H1 (cell line): ENCODE measurements around the gene PGPEP1. TPM values are rescaled to one million over a fixed set of nuclear protein-coding genes. Genes with fewer than 3 reads are reported as not detected.

ENCODE experiments used
- BACH1 ChIP-seq: IDR thresholded peaks from 2 replicates; pipeline ENCODE4 v1.6.1; 2012; ENCODE audit warnings: low read length, improper control_type of control experiment
- BRCA1 ChIP-seq: IDR thresholded peaks from 2 replicates; pipeline ENCODE4 v1.6.1; 2012; ENCODE audit warnings: low read depth, low read length, improper control_type of control experiment
- CBX8 ChIP-seq: fragments of 300-800, 300-1000 bp; sonication (generic); IDR thresholded peaks from 2 replicates; pipeline ENCODE4 v1.7.1; 2016; ENCODE audit warnings: low read depth, low read length, borderline replicate concordance
- E2F6 ChIP-seq: IDR thresholded peaks from 2 replicates; pipeline ENCODE4 v1.6.1; 2012; ENCODE audit warnings: inconsistent platforms
- EGR1 ChIP-seq: IDR thresholded peaks from 2 replicates; pipeline ENCODE4 v1.6.1; 2011; ENCODE audit warnings: low read depth, low read length, borderline replicate concordance
- EZH2 ChIP-seq: fragments of 200-600 bp; sonication (generic); IDR thresholded peaks from 2 replicates; pipeline ENCODE4 v1.7.1; 2012; ENCODE audit warnings: low read depth, mild to moderate bottlenecking, moderate library complexity, low read length, inconsistent platforms; ENCODE audit not compliant: severe bottlenecking
- FOSL1 ChIP-seq: IDR thresholded peaks from 2 replicates; pipeline ENCODE4 v1.6.1; 2011; ENCODE audit warnings: mild to moderate bottlenecking, low read depth, low read length, moderate library complexity; ENCODE audit not compliant: insufficient read depth
- GABPA ChIP-seq: IDR thresholded peaks from 2 replicates; pipeline ENCODE4 v1.6.1; 2011; ENCODE audit warnings: mild to moderate bottlenecking, low read length, moderate library complexity, borderline replicate concordance; ENCODE audit not compliant: insufficient read depth
- GTF2F1 ChIP-seq: IDR thresholded peaks from 2 replicates; pipeline ENCODE4 v1.6.1; 2012; ENCODE audit warnings: low read depth, low read length, improper control_type of control experiment, borderline replicate concordance
- HDAC2 ChIP-seq, 2 experiments: fragments of 300-600 bp in 1 of 2; sonication (generic) in 1 of 2; IDR thresholded peaks; 2 replicates each; pipeline ENCODE4 v1.6.1; 2011 to 2012; ENCODE audit warnings: low read depth in 2 of 2, low read length in 2 of 2, mild to moderate bottlenecking in 2 of 2, moderate library complexity in 2 of 2, borderline replicate concordance in 1 of 2, inconsistent platforms in 1 of 2
- HDAC6 ChIP-seq: IDR thresholded peaks from one replicate; pipeline ENCODE4 v1.7.1; 2012; ENCODE audit warnings: low read depth, mild to moderate bottlenecking, inconsistent platforms, low read length, moderate library complexity
- JUN ChIP-seq: IDR thresholded peaks from 2 replicates; pipeline ENCODE4 v1.6.1; 2011; ENCODE audit warnings: low read depth, mild to moderate bottlenecking, improper control_type of control experiment, low read length
- KDM4A ChIP-seq: IDR thresholded peaks from one replicate; pipeline ENCODE4 v1.7.1; 2012; ENCODE audit warnings: low read depth, mild to moderate bottlenecking, moderate library complexity, low read length, inconsistent platforms; ENCODE audit not compliant: severe bottlenecking
- POLR2AphosphoS5 ChIP-seq: IDR thresholded peaks from 2 replicates; pipeline ENCODE4 v1.6.1; 2011; ENCODE audit warnings: low read depth, low read length
- POU5F1 ChIP-seq: IDR thresholded peaks from 2 replicates; pipeline ENCODE4 v1.6.1; 2011; ENCODE audit warnings: low read depth, mild to moderate bottlenecking, low read length, moderate library complexity
- RAD21 ChIP-seq, 2 experiments: IDR thresholded peaks in 1 of 2; conservative IDR thresholded peaks in 1 of 2; 2 replicates each; pipeline ENCODE4 v1.6.1; 2011; ENCODE audit warnings: low read depth in 2 of 2, low read length in 2 of 2, improper control_type of control experiment in 1 of 2, inconsistent platforms in 1 of 2, mild to moderate bottlenecking in 1 of 2, moderate library complexity in 1 of 2
- RBBP5 ChIP-seq: IDR thresholded peaks from 2 replicates; pipeline ENCODE4 v1.7.1; 2012; ENCODE audit warnings: low read depth, mild to moderate bottlenecking, inconsistent platforms, low read length, moderate library complexity, borderline replicate concordance
- RFX5 ChIP-seq: IDR thresholded peaks from 2 replicates; pipeline ENCODE4 v1.6.1; 2011; ENCODE audit warnings: low read depth, low read length, improper control_type of control experiment, borderline replicate concordance
- SIN3A ChIP-seq, 2 experiments: IDR thresholded peaks in 1 of 2; conservative IDR thresholded peaks in 1 of 2; 2 replicates each; pipeline ENCODE4 v1.6.1; 2011 to 2012; ENCODE audit warnings: low read length in 2 of 2, improper control_type of control experiment in 1 of 2, low read depth in 1 of 2, mild to moderate bottlenecking in 1 of 2
- SP1 ChIP-seq: IDR thresholded peaks from 2 replicates; pipeline ENCODE4 v1.6.1; 2011; ENCODE audit warnings: low read depth, low read length
- SP2 ChIP-seq: IDR thresholded peaks from 2 replicates; pipeline ENCODE4 v1.6.1; 2012; ENCODE audit warnings: mild to moderate bottlenecking, low read length, inconsistent platforms
- TAF1 ChIP-seq: IDR thresholded peaks from 2 replicates; pipeline ENCODE4 v1.6.1; 2011; ENCODE audit warnings: mild to moderate bottlenecking, low read depth, low read length
- TBP ChIP-seq: IDR thresholded peaks from 2 replicates; pipeline ENCODE4 v1.6.1; 2011; ENCODE audit warnings: low read depth, low read length, improper control_type of control experiment
- ZNF274 ChIP-seq: IDR thresholded peaks from 2 replicates; pipeline ENCODE4 v1.7.0; 2012; ENCODE audit warnings: low read length, borderline replicate concordance; ENCODE audit errors: extremely low read depth
- polyA plus RNA-seq, 7 experiments: library from polyadenylated mRNA; depleted of rRNA in 3 of 7; stranded (reverse) in 5 of 7; unstranded in 2 of 7; fragments of >200 nt in 5 of 7; fragments of 200-250 nt in 2 of 7; gene quantifications; 1 replicate in 5 of 7; 2 replicates in 1 of 7; 4 replicates in 1 of 7; pipeline versions ENCODE4 v1.2.1 to v1.2.3, GENCODE V29; 2011 to 2013; ENCODE audit warnings: missing spikeins in 2 of 7, mixed read lengths in 2 of 7
- total RNA-seq: library from RNA; stranded (reverse); fragmentation: NEBNext Ultra II Directional; extraction: Animal tissue kit (Norgen Biotek cat#: 25700); gene quantifications from 2 replicates; pipeline ENCODE4 v1.2.1, GENCODE V29; 2021

The PGPEP1 gene
- total and polyA plus RNA-seq, 2 of the 8 experiments (the other 6 are each of a cell fraction or from before 2014, with no cell fraction given), result 17.0 to 33.4 TPM

- TF ChIP-seq BACH1, result no peak
- TF ChIP-seq HDAC6, result no peak
- TF ChIP-seq EGR1, result peak; percentile 39; the same call in 1 of the 2 replicates
- TF ChIP-seq KDM4A, result peak; percentile 48
- no peak for TF ChIP-seq TBP
- no peak for TF ChIP-seq POLR2AphosphoS5
- TF ChIP-seq HDAC2 (IDR thresholded peaks at IDR 0.05; ENCODE audit: borderline replicate concordance in 1 of 2, low read depth in 2 of 2, low read length in 2 of 2), result no peak
- no peak for TF ChIP-seq SP2
- no peak for TF ChIP-seq RFX5
- no peak for TF ChIP-seq JUN
- no peak for TF ChIP-seq GTF2F1
- TF ChIP-seq RAD21 (IDR thresholded peaks at IDR 0.05 in 1 of 2, conservative IDR thresholded peaks at IDR 0.05 in 1 of 2; ENCODE audit: low read depth in 2 of 2, low read length in 2 of 2), result peak in 1 of 2 experiments; percentile 37; a peak in 2 of 4 replicates
- 0 out of 2 replicates have a peak, but pooled peaks have one; percentile 37 for TF ChIP-seq GABPA
- no peak for TF ChIP-seq EZH2
- TF ChIP-seq SP1, result 0 out of 2 replicates have a peak, but pooled peaks have one; percentile 15
- no peak for TF ChIP-seq ZNF274
- TF ChIP-seq RBBP5, result peak; percentile 39; the same call in 1 of the 2 replicates
- no peak for TF ChIP-seq CBX8
- TF ChIP-seq E2F6, result peak; percentile 50; the same call in 1 of the 2 replicates
- 0 out of 2 replicates have a peak, but pooled peaks have one; percentile 19 for TF ChIP-seq TAF1
- peak in 1 of 2 experiments; percentile 84; a peak in 1 of 4 replicates for TF ChIP-seq SIN3A (conservative IDR thresholded peaks at IDR 0.05 in 1 of 2, IDR thresholded peaks at IDR 0.05 in 1 of 2; ENCODE audit: low read depth in 1 of 2, low read length in 2 of 2)
- no peak for TF ChIP-seq POU5F1
- TF ChIP-seq FOSL1, result no peak
- no peak for TF ChIP-seq BRCA1
These were observed 78.8 kb downstream of the PGPEP1 start, which contains the start of gene SSBP4 (continued) for GRCh38 chr19:18419195-18419698.
